HTERT RPE-1 (cell line): ENCODE data around the gene ZDHHC14.
"Not testable (repeated sequence)": the region's sequence is repeated elsewhere in the genome, so short reads cannot be mapped to it uniquely, and the experiment has no call there.

Experiments used
- in situ Hi-C: fragments of 300-500 bp; cut with MboI; formaldehyde crosslinking; loops from 4 replicates; pipeline ENCODE4 v1.14.3; 2020; ENCODE audit warnings: low sequenced_read_pairs

ZDHHC14 gene

GRCh38 chr6:157380779-157381561, at the start of gene ZDHHC14:
ZDHHC14 (plus strand) TSS chr6:157381190.
- in situ Hi-C loops, result no loop called here

- in situ Hi-C loops, result no loop called here
Observed at GRCh38 chr6:157332813-157333212, 48.2 kb upstream of the ZDHHC14 start.

- in situ Hi-C loops, result no loop called here
Observed at GRCh38 chr6:157333537-157333936, 47.5 kb upstream of the ZDHHC14 start.

- in situ Hi-C loops, result no loop called here
Observed at GRCh38 chr6:157333956-157334355, 47.0 kb upstream of the ZDHHC14 start.

GRCh38 chr6:157335829-157336228, 45.2 kb upstream of the ZDHHC14 start:
- in situ Hi-C loops, result no loop called here

- in situ Hi-C loops, result not testable (repeated sequence)
Observed at GRCh38 chr6:157337276-157337675, 43.7 kb upstream of the ZDHHC14 start.

GRCh38 chr6:157337751-157338150, 43.2 kb upstream of the ZDHHC14 start:
- in situ Hi-C loops, result no loop called here

- in situ Hi-C loops, result no loop called here
Observed at GRCh38 chr6:157339432-157339831, 41.6 kb upstream of the ZDHHC14 start.

- in situ Hi-C loops, result no loop called here
Observed at GRCh38 chr6:157343732-157344131, 37.3 kb upstream of the ZDHHC14 start.

- in situ Hi-C loops, result no loop called here
Observed at GRCh38 chr6:157346373-157346772, 34.6 kb upstream of the ZDHHC14 start.

- in situ Hi-C loops, result no loop called here
Observed at GRCh38 chr6:157358287-157358686, 22.7 kb upstream of the ZDHHC14 start.

GRCh38 chr6:157361886-157362285, 19.1 kb upstream of the ZDHHC14 start:
- in situ Hi-C loops, result no loop called here

GRCh38 chr6:157364705-157365104, 16.3 kb upstream of the ZDHHC14 start:
- in situ Hi-C loops, result no loop called here

- in situ Hi-C loops, result no loop called here
Observed at GRCh38 chr6:157366648-157367047, 14.3 kb upstream of the ZDHHC14 start.

- in situ Hi-C loops, result no loop called here
Observed at GRCh38 chr6:157368359-157369049, 12.5 kb upstream of the ZDHHC14 start.

- in situ Hi-C loops, result no loop called here
Observed at GRCh38 chr6:157370755-157371154, 10.2 kb upstream of the ZDHHC14 start.

- in situ Hi-C loops, result no loop called here
Observed at GRCh38 chr6:157372501-157373280, 8.3 kb upstream of the ZDHHC14 start.

- in situ Hi-C loops, result no loop called here
Observed at GRCh38 chr6:157374889-157375443, 6.0 kb upstream of the ZDHHC14 start.

GRCh38 chr6:157376241-157376640, 4.7 kb upstream of the ZDHHC14 start:
- in situ Hi-C loops, result no loop called here

GRCh38 chr6:157376706-157377230, 4.2 kb upstream of the ZDHHC14 start:
- in situ Hi-C loops, result no loop called here
